Effector memory CD8-positive, alpha-beta T cell (primary cell): ENCODE results near the gene WRNIP1.

ENCODE experiments used
- ATAC-seq: fragments of 150-1000 bp; cut with Tn5 transposase; replicated peaks from 2 replicates; pipeline ENCODE4 v1.10.0; 2021; ENCODE audit warnings: mild to moderate bottlenecking, moderate library complexity
- DNase-seq, 3 experiments: peaks; one replicate each; pipeline ENCODE4 v3.0.0; 2021
- H3K27ac Mint-ChIP-seq, 2 donors: one replicate each; pipeline ENCODE4 v1.8.0; 2022; ENCODE audit warnings: mild to moderate bottlenecking in 2 of 2, mixed read lengths in 2 of 2, moderate library complexity in 2 of 2
- H3K27me3 Mint-ChIP-seq, 2 donors: one replicate each; pipeline ENCODE4 v1.8.0; 2022; ENCODE audit warnings: mixed read lengths in 2 of 2
- H3K36me3 Mint-ChIP-seq: one replicate; pipeline ENCODE4 v1.8.0; 2022; ENCODE audit warnings: mild to moderate bottlenecking, moderate library complexity, mixed read lengths; ENCODE audit not compliant: insufficient read depth
- H3K4me1 Mint-ChIP-seq, 2 donors: one replicate each; pipeline ENCODE4 v1.8.0; 2022; ENCODE audit warnings: low read depth in 2 of 2, mixed read lengths in 2 of 2
- H3K4me3 Mint-ChIP-seq, 2 donors: one replicate each; pipeline ENCODE4 v1.8.0; 2022; ENCODE audit warnings: mild to moderate bottlenecking in 2 of 2, mixed read lengths in 2 of 2, moderate library complexity in 2 of 2
- H3K9me3 Mint-ChIP-seq, 2 donors: one replicate each; pipeline ENCODE4 v1.8.0; 2022; ENCODE audit warnings: mixed read lengths in 2 of 2

The WRNIP1 gene

DNA sequence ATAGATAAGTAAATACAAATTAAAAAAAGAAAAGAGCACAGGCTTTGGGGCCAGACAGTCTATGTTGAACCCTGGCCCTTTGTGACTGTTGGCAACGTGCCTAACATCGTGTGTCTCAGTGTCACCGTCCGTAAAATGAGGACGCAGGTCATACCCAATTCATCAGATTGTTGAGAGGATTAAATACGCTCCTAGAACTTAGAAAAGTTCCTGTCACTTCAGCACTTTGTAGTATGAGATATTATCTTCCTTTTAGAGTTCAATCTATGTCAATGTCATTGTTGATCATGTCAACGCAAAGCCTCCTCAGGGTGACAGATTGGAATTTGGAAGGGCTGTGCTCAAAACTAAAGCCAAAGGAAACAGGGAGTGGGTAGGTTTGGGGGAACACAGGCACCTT is 54.8 kb downstream of the WRNIP1 start:
- H3K4me3 Mint-ChIP-seq = no peak overlapping the region

GRCh38 chr6:2820415-2820814 is 55.2 kb downstream of the WRNIP1 start:
- peaks cover 0 to 6% of the 10 kb centered on the region in 2 donors for H3K4me1 Mint-ChIP-seq

More for the DNA sequence above, 54.8 kb downstream of the WRNIP1 start:
- Mint-ChIP-seq H3K27me3 (no peaks in the 10 kb centered on the region), H3K4me1 (peaks cover 0 to 6% of the 10 kb centered on the region in 2 donors), H3K27ac (no peak overlapping the region), H3K9me3 (peaks cover 0 to 2% of the 10 kb centered on the region in 2 donors), H3K36me3 (no peaks in the 10 kb centered on the region)
- ATAC-seq = no peak
- DNase-seq = no peak

DNA sequence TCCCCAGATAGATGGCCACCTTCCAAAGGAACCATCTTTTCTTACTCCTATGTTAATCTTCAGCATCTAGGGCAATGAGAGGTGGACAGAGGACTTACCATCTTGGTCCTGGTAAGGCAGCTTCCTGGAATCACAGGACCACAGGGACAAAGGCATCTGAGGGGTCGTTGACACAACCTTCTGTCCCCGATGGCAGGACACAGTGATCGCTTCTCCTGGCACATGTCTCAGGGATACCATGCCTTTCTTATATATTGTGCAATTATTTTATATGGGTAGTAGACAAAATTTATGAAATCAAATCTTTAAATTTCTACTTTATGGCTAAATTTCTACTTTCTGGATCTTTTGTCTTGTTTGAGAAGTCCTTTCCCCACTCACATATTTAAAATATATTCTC is 56.4 kb downstream of the WRNIP1 start:
- Mint-ChIP-seq H3K27ac (no peak overlapping the region), H3K27me3 (no peaks in the 10 kb centered on the region), H3K36me3 (no peaks in the 10 kb centered on the region), H3K4me1 (peaks cover 0 to 6% of the 10 kb centered on the region in 2 donors), H3K9me3 (peaks cover 0 to 2% of the 10 kb centered on the region in 2 donors), H3K4me3 (no peak overlapping the region)
- ATAC-seq = no peak
- DNase-seq = no peak

More at GRCh38 chr6:2820415-2820814, 55.2 kb downstream of the WRNIP1 start:
- Mint-ChIP-seq H3K9me3 (peaks cover 0 to 2% of the 10 kb centered on the region in 2 donors), H3K36me3 (no peaks in the 10 kb centered on the region), H3K27ac (peak overlapping the region in 1 of 2 donors; percentile 22), H3K27me3 (no peaks in the 10 kb centered on the region), H3K4me3 (no peak overlapping the region)
- no peak for DNase-seq
- ATAC-seq = no peak

DNA sequence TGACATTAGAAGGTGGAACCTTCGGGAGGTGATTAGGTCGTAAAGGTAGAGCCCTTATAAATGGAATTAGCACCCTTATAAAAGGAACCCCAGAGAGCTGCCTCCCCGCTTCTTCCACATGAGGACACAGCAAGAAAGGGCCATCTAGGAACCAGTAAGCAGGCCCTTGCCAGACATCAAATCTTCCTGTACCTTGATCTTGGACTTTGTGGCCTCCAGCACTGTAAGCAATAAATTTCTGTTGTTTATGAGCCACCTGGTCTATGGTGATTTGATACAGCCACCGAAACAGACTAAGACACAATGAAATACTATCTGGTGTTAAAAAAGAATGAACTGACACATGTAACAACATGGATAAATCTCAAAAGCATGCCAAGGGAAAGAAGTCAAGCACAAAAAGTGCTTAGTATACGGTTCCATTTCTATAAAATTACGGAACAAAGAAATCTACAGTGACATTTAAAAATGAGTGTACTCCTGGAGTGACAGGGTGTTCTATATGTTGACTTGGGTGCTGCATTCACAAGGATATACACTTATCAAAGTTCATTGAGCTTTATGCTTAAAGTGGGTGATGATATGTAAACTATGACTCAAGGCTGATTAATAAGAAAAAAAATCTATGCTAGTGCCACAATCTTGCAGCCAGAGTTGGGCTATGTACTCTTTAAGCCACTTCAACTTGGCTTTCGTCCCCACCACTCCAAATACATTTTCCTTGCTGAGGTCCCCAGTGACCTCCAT is 58.1 kb downstream of the WRNIP1 start:
- ATAC-seq (no peak), DNase-seq (no peak)
- H3K36me3 Mint-ChIP-seq = no peaks in the 10 kb centered on the region
- H3K9me3 Mint-ChIP-seq = no peaks in the 10 kb centered on the region
- H3K27me3 Mint-ChIP-seq = no peaks in the 10 kb centered on the region
- peaks cover 0 to 2% of the 10 kb centered on the region in 2 donors for H3K4me1 Mint-ChIP-seq
- H3K4me3 Mint-ChIP-seq = no peak overlapping the region
- no peak overlapping the region for H3K27ac Mint-ChIP-seq

DNA sequence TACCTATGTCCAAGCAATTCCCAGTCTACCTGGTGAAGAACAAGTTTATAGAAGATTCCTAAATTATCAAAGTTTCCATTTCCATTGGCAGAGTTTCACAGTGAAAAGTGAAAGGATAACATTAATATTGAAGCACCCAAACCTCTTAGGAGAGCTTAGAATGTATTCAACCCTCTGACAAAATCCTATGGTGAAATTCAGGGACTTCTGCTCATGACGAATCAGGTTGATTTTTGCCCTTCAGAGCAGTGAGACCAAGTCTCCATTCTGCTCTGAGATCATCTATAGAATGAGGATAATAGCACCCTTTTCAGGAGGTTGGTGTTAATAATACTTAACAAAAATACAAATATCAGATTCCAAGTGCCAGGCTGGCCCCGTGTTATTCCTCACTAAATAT is 60.9 kb downstream of the WRNIP1 start:
- Mint-ChIP-seq H3K27ac (no peak overlapping the region), H3K27me3 (no peaks in the 10 kb centered on the region), H3K4me3 (no peak overlapping the region), H3K36me3 (no peaks in the 10 kb centered on the region), H3K4me1 (peaks cover 2 to 5% of the 10 kb centered on the region in 2 donors), H3K9me3 (no peaks in the 10 kb centered on the region)
- DNase-seq = no peak
- ATAC-seq = no peak

DNA sequence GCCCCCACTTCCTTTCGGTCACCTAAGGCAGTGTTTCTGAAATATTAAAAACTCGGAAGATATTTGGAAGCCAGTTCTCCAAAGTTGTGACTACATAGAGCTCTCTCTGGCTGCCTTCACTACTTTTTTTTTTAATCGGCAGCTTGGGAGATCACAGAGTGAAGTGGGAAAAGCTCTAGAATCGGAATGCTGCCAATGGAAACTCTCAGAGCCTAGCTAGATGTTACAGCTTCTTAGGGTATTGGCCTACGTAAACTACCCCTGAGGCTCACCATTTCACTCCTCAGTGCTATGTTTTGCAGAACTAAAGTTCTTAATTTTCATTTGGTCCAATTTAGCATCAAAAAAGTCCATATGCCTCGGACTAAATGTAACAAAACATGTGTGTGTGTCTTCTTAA is 61.9 kb downstream of the WRNIP1 start:
- Mint-ChIP-seq H3K4me3 (no peak overlapping the region), H3K27ac (no peak overlapping the region), H3K27me3 (no peaks in the 10 kb centered on the region), H3K4me1 (peaks cover 0 to 5% of the 10 kb centered on the region in 2 donors), H3K36me3 (no peaks in the 10 kb centered on the region), H3K9me3 (no peaks in the 10 kb centered on the region)
- DNase-seq (no peak), ATAC-seq (no peak)

DNA sequence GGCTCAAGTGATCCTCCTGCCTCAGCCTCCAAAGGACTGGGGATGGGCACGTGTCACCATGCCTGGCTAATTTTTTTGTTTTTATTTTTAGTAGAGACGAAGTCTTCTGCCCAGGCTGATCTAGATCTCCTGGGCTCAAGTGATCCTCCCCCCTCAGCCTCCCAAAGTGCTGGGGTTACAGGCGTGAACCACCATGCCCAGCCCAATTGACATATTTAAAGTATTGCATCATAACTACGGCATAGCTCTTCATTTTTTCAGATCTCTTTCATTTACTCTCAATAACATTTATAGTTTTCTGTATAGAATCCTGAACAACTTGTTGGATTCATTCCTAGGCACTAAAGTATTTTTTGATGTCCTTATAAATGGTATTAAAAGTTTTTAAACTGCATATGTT is 63.4 kb downstream of the WRNIP1 start:
- no peaks in the 10 kb centered on the region for H3K9me3 Mint-ChIP-seq
- H3K36me3 Mint-ChIP-seq = peaks cover 1% of the 10 kb centered on the region
- DNase-seq = no peak

DNA sequence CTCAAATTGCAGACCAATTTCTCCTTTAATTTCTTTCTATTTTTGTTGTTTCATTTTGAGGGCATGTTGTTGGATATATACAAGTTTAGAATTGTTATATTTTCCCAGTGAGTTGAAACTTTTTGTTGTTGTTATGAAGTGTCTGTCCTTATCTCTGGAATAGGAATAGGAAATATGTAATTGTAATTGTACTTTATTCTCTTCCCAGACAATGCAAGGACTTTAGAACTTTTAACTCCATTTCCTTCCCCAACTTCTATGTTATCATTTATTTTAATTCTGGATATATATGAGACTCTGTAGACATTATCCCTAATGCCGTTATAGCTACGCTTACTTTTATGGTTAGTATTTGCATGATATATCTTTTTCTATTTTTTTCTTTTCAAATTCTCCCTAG is 64.1 kb downstream of the WRNIP1 start:
- Mint-ChIP-seq H3K4me3 (no peak overlapping the region), H3K9me3 (no peaks in the 10 kb centered on the region), H3K4me1 (peaks cover 1 to 5% of the 10 kb centered on the region in 2 donors), H3K36me3 (peaks cover 8% of the 10 kb centered on the region), H3K27me3 (no peaks in the 10 kb centered on the region), H3K27ac (peak overlapping the region in 1 of 2 donors; percentile 6)
- no peak for ATAC-seq
- no peak for DNase-seq

More for the DNA sequence above, 63.4 kb downstream of the WRNIP1 start:
- Mint-ChIP-seq H3K4me1 (peaks cover 0 to 5% of the 10 kb centered on the region in 2 donors), H3K27me3 (no peaks in the 10 kb centered on the region), H3K4me3 (no peak overlapping the region), H3K27ac (no peak overlapping the region)
- no peak for ATAC-seq

DNA sequence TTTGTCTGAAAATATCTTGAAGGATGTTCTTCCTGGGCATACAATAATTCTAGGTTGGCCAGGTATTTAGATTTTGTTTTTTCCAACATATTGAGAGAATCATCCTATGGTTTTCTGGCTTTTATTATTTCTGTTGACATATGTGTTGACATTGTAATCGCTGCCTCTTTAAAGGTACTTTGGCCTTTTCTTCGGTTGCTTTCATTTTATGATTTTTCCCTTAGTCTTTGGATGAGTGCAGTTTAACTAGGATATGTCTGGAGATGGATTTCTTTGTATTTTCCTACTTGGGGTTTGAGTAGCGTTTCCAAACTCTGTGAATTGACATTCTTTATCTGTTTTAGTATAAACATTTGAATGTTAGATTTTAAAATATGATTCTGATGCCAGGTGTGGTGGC is 65.0 kb downstream of the WRNIP1 start:
- no peaks in the 10 kb centered on the region for H3K9me3 Mint-ChIP-seq
- no peaks in the 10 kb centered on the region for H3K27me3 Mint-ChIP-seq
- H3K4me3 Mint-ChIP-seq = no peak overlapping the region
- peaks cover 3 to 9% of the 10 kb centered on the region in 2 donors for H3K4me1 Mint-ChIP-seq
- peaks cover 16% of the 10 kb centered on the region for H3K36me3 Mint-ChIP-seq
- no peak for ATAC-seq
- no peak for DNase-seq
- peak overlapping the region in 1 of 2 donors; percentile 6 for H3K27ac Mint-ChIP-seq

DNA sequence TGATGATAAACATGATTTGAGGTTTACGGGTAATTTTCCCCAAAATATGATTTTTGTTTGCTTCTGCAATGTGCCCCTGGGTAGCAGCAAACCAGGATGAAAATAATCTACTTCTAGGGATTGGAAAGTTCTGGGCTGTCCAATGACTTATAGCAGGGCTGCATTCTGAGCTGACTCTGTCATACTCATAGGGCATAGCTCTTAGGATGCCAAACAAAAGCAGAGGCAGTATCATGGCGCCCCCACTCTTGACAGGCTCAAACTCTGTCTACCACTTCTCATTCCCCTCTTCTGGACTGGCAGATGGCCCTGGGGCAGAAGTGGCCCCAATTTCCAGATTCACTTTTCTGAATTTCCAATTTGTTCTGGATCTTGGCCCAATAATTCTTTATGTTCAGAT is 66.2 kb downstream of the WRNIP1 start:
- peaks cover 28% of the 10 kb centered on the region for H3K36me3 Mint-ChIP-seq
- no peaks in the 10 kb centered on the region for H3K27me3 Mint-ChIP-seq
- ATAC-seq (no peak), DNase-seq (no peak)
- H3K4me1 Mint-ChIP-seq = peaks cover 3 to 9% of the 10 kb centered on the region in 2 donors
- H3K27ac Mint-ChIP-seq = peak overlapping the region in 1 of 2 donors; percentile 28
- H3K4me3 Mint-ChIP-seq = no peak overlapping the region
- no peaks in the 10 kb centered on the region for H3K9me3 Mint-ChIP-seq

GRCh38 chr6:2834262-2834661 is 69.1 kb downstream of the WRNIP1 start:
- Mint-ChIP-seq H3K27me3 (no peaks in the 10 kb centered on the region), H3K27ac (peak overlapping the region in 1 of 2 donors; percentile 8), H3K4me1 (peaks cover 5 to 17% of the 10 kb centered on the region in 2 donors), H3K36me3 (peaks cover 51% of the 10 kb centered on the region), H3K4me3 (no peak overlapping the region), H3K9me3 (no peaks in the 10 kb centered on the region)
- no peak for ATAC-seq
- DNase-seq = no peak
